HepG2 (cell line): ENCODE data around the gene PTGER3. TPM values are rescaled to one million over a fixed set of nuclear protein-coding genes. Genes with fewer than 3 reads are reported as not detected.
A peak's percentile ranks its signal among the peaks of the same experiment; 100 is the strongest.

Experiments
- CENPT ChIP-seq: sonication (generic); formaldehyde crosslinking; IDR thresholded peaks from 2 replicates; pipeline ENCODE4 v1.8.0; 2022; ENCODE audit warnings: low read depth, mild to moderate bottlenecking, moderate library complexity, missing genetic modification reagents
- DBP ChIP-seq: sonication (generic); formaldehyde crosslinking; IDR thresholded peaks from 2 replicates; pipeline ENCODE4 v1.4.0; 2020; ENCODE audit warnings: missing genetic modification reagents; ENCODE audit errors: not compliant biosample characterization
- ERF ChIP-seq: IDR thresholded peaks from 2 replicates; pipeline ENCODE4 v1.6.1; 2018; ENCODE audit warnings: missing biosample characterization, missing genetic modification reagents
- GLI4 ChIP-seq: sonication (generic); formaldehyde crosslinking; IDR thresholded peaks from 2 replicates; pipeline ENCODE4 v1.5.1; 2020; ENCODE audit warnings: missing genetic modification reagents, mild to moderate bottlenecking, moderate library complexity, borderline replicate concordance
- HOXA9 ChIP-seq: sonication (generic); formaldehyde crosslinking; IDR thresholded peaks from 2 replicates; pipeline ENCODE4 v1.8.1; 2022; ENCODE audit warnings: missing genetic modification reagents, mild to moderate bottlenecking, moderate library complexity, borderline replicate concordance
- MED8 ChIP-seq: sonication (generic); formaldehyde crosslinking; IDR thresholded peaks from 2 replicates; pipeline ENCODE4 v1.8.1; 2023; ENCODE audit warnings: mild to moderate bottlenecking, missing genetic modification reagents; ENCODE audit not compliant: insufficient replicate concordance
- NFATC3 ChIP-seq: sonication (generic); formaldehyde crosslinking; IDR thresholded peaks from 2 replicates; pipeline ENCODE4 v1.5.1; 2020; ENCODE audit warnings: mild to moderate bottlenecking, missing genetic modification reagents
- NFIB ChIP-seq: sonication (generic); formaldehyde crosslinking; IDR thresholded peaks from 2 replicates; pipeline ENCODE4 v1.9.0; 2021; ENCODE audit warnings: missing genetic modification reagents, mild to moderate bottlenecking, borderline replicate concordance
- NONO ChIP-seq, 2 experiments: fragments of 450-650 bp in 1 of 2; sonication (generic) in 1 of 2; formaldehyde crosslinking in 1 of 2; IDR thresholded peaks in 1 of 2; conservative IDR thresholded peaks in 1 of 2; 2 replicates each; pipeline versions ENCODE4 v1.6.1 to v1.8.0; 2017 to 2022; ENCODE audit warnings: mild to moderate bottlenecking in 1 of 2, missing genetic modification reagents in 1 of 2, moderate library complexity in 1 of 2
- PRDM4 ChIP-seq: sonication (generic); formaldehyde crosslinking; IDR thresholded peaks from 2 replicates; pipeline ENCODE4 v1.9.0; 2021; ENCODE audit warnings: missing genetic modification reagents, borderline replicate concordance
- RELA ChIP-seq: sonication (generic); formaldehyde crosslinking; IDR thresholded peaks from 2 replicates; pipeline ENCODE4 v1.4.0; 2020; ENCODE audit warnings: missing genetic modification reagents
- RNF2 ChIP-seq: fragments of 450-650 bp; conservative IDR thresholded peaks from 2 replicates; pipeline ENCODE4 v1.6.1; 2016; ENCODE audit warnings: low read depth
- SIX4 ChIP-seq: sonication (generic); formaldehyde crosslinking; IDR thresholded peaks from 2 replicates; pipeline ENCODE4 v1.4.0; 2020; ENCODE audit warnings: missing genetic modification reagents
- SOX5 ChIP-seq: IDR thresholded peaks from 2 replicates; pipeline ENCODE4 v1.6.1; 2016; ENCODE audit warnings: borderline replicate concordance
- SP1 ChIP-seq, 2 experiments: fragments of 450-650 bp in 1 of 2; sonication (generic) in 1 of 2; formaldehyde crosslinking in 1 of 2; IDR thresholded peaks; 2 replicates each; pipeline versions ENCODE4 v1.4.0 to v1.6.1; 2016 to 2020; ENCODE audit warnings: missing genetic modification reagents in 1 of 2
- TOE1 ChIP-seq: sonication (generic); formaldehyde crosslinking; IDR thresholded peaks from 2 replicates; pipeline ENCODE4 v1.4.0; 2020; ENCODE audit warnings: mild to moderate bottlenecking, missing genetic modification reagents
- ZBTB8A ChIP-seq: sonication (generic); formaldehyde crosslinking; IDR thresholded peaks from 2 replicates; pipeline ENCODE4 v1.4.0; 2020; ENCODE audit warnings: mild to moderate bottlenecking, low read depth, missing genetic modification reagents, borderline replicate concordance
- ZFP36L1 ChIP-seq: sonication (generic); formaldehyde crosslinking; IDR thresholded peaks from 2 replicates; pipeline ENCODE4 v1.8.0; 2022; ENCODE audit warnings: mild to moderate bottlenecking, missing genetic modification reagents, moderate library complexity
- ZFX ChIP-seq: sonication (generic); formaldehyde crosslinking; IDR thresholded peaks from 2 replicates; pipeline ENCODE4 v1.4.0; 2020; ENCODE audit warnings: mild to moderate bottlenecking, low read depth, missing genetic modification reagents, moderate library complexity
- ZNF264 ChIP-seq: sonication (generic); formaldehyde crosslinking; IDR thresholded peaks from 2 replicates; pipeline ENCODE4 v1.4.0; 2020; ENCODE audit warnings: missing genetic modification reagents
- ZNF598 ChIP-seq: sonication (generic); formaldehyde crosslinking; IDR thresholded peaks from 2 replicates; pipeline ENCODE4 v1.5.1; 2020; ENCODE audit warnings: mild to moderate bottlenecking, missing genetic modification reagents, borderline replicate concordance
- polyA plus RNA-seq, 8 experiments: library from polyadenylated mRNA; depleted of rRNA in 3 of 8; stranded (reverse) in 7 of 8; unstranded in 1 of 8; fragments of >200 nt; fragmentation: Illumina TruSeq in 4 of 8; extraction: Trizol in 4 of 8; gene quantifications; 2 replicates each; pipeline versions ENCODE4 v1.2.1 to v1.2.3, GENCODE V29; 2011 to 2016; ENCODE audit warnings: low read depth in 4 of 8, missing spikeins in 1 of 8, mixed read lengths in 1 of 8; ENCODE audit not compliant: insufficient read depth in 1 of 8
- total RNA-seq, 5 experiments: library from RNA; depleted of rRNA; stranded (reverse); fragments of >200 nt; fragmentation: Illumina TruSeq; extraction: Trizol; gene quantifications; 2 replicates each; pipeline ENCODE4 v1.2.3, GENCODE V29; 2016; ENCODE audit warnings: low read depth in 1 of 5
- TF ChIP-seq, protein P1 (sequence below): sonication (generic); formaldehyde crosslinking; IDR thresholded peaks from 2 replicates; pipeline ENCODE4 v1.9.0; 2021; ENCODE audit warnings: missing genetic modification reagents, mild to moderate bottlenecking, borderline replicate concordance
- TF ChIP-seq, protein P2 (sequence below): sonication (generic); formaldehyde crosslinking; IDR thresholded peaks from 2 replicates; pipeline ENCODE4 v1.5.1; 2020; ENCODE audit warnings: mild to moderate bottlenecking, moderate library complexity, missing genetic modification reagents

PTGER3 gene
- total and polyA plus RNA-seq, 2 of the 13 experiments (the other 11 are each of a cell fraction or from before 2014, with no cell fraction given): 0.01 TPM; not detected in 1

DNA sequence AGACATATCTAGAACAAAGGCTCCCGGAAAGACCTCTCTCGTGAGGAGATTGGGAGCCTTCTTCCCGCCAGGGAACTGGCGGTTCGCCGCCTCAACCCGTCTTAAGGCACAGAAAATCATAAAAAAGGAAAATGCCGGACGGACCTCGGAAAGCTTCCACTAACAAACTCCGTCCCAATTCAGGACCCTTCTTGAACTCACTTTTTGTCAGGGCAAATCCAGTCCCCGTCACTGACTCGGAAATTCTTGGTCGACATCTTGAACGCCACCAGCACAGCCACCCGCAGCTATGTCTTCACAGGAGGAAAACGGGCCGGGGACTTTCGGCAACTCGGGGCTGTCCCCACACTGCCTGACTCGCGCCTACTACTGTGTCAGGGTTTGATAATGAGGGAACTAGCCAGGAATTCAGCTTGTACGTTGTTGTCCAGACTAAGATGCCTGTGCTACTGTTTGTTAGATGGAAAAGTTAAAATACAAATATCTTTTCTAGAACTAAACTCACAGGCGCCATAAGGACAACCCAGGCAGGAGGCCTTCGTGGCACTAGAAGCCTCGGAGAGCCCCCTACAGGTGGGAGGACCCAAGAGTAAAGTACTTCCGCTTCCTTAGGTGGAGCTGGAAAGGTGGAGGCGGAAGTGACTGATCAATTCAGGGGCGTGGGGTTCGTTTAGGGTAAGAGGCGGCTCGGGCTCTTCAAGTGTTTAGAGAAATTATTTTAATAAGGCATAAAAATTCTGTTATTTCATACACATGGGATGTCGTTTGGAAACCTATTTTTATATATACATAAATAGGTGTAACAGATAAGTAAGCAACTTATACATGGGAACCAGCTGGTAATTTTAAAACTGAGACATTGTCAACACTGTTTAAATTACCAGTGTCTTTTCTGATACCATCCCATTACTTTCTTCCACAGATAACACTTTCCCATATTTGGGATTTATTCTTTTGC lies 33.4 kb upstream of the PTGER3 start, which contains the start of gene ZRANB2 (continued):
- TF ChIP-seq NFATC3 (CRISPR knock-in tag): no peak
- TF ChIP-seq CENPT (CRISPR knock-in tag): no peak
- TF ChIP-seq GLI4: no peak
- TF ChIP-seq MED8 (CRISPR knock-in tag): no peak
- TF ChIP-seq ZFP36L1 (CRISPR knock-in tag): no peak
- TF ChIP-seq, protein P1, sequence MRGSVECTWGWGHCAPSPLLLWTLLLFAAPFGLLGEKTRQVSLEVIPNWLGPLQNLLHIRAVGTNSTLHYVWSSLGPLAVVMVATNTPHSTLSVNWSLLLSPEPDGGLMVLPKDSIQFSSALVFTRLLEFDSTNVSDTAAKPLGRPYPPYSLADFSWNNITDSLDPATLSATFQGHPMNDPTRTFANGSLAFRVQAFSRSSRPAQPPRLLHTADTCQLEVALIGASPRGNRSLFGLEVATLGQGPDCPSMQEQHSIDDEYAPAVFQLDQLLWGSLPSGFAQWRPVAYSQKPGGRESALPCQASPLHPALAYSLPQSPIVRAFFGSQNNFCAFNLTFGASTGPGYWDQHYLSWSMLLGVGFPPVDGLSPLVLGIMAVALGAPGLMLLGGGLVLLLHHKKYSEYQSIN: no peak
- no peak for TF ChIP-seq ZNF264 (CRISPR knock-in tag)
- no peak; the same call in 1 of the 2 replicates for TF ChIP-seq ZNF598 (CRISPR knock-in tag)
- TF ChIP-seq PRDM4 (CRISPR knock-in tag): no peak
- TF ChIP-seq TOE1 (CRISPR knock-in tag): peak; percentile 68; the same call in 1 of the 2 replicates
- TF ChIP-seq ERF (CRISPR knock-in tag): peak; percentile 34; the same call in 1 of the 2 replicates
- no peak for TF ChIP-seq HOXA9
- TF ChIP-seq RNF2: no peak
- TF ChIP-seq ZFX (CRISPR knock-in tag): peak; percentile 62
- TF ChIP-seq, protein P2, sequence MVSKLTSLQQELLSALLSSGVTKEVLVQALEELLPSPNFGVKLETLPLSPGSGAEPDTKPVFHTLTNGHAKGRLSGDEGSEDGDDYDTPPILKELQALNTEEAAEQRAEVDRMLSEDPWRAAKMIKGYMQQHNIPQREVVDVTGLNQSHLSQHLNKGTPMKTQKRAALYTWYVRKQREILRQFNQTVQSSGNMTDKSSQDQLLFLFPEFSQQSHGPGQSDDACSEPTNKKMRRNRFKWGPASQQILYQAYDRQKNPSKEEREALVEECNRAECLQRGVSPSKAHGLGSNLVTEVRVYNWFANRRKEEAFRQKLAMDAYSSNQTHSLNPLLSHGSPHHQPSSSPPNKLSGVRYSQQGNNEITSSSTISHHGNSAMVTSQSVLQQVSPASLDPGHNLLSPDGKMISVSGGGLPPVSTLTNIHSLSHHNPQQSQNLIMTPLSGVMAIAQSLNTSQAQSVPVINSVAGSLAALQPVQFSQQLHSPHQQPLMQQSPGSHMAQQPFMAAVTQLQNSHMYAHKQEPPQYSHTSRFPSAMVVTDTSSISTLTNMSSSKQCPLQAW: peak; percentile 77; the same call in 1 of the 2 replicates
- TF ChIP-seq NFIB (CRISPR knock-in tag): no peak
- no peak for TF ChIP-seq NONO (IDR thresholded peaks at IDR 0.05)
- peak; percentile 75 for TF ChIP-seq NONO (CRISPR knock-in tag; conservative IDR thresholded peaks at IDR 0.05)
- no peak for TF ChIP-seq DBP (CRISPR knock-in tag)
- no peak for TF ChIP-seq SOX5 (CRISPR knock-in tag)
- no peak for TF ChIP-seq SP1 (IDR thresholded peaks at IDR 0.05)
- TF ChIP-seq SP1 (CRISPR knock-in tag; IDR thresholded peaks at IDR 0.05): no peak
- TF ChIP-seq ZBTB8A (CRISPR knock-in tag): no peak
- TF ChIP-seq SIX4 (CRISPR knock-in tag): no peak
- TF ChIP-seq RELA (CRISPR knock-in tag): no peak
